Measurements from ENCODE around the gene CUL2.
"Not testable (repeated sequence)": the region's sequence is repeated elsewhere in the genome, so short reads cannot be mapped to it uniquely, and the experiment has no call there.

Gene CUL2

DNA sequence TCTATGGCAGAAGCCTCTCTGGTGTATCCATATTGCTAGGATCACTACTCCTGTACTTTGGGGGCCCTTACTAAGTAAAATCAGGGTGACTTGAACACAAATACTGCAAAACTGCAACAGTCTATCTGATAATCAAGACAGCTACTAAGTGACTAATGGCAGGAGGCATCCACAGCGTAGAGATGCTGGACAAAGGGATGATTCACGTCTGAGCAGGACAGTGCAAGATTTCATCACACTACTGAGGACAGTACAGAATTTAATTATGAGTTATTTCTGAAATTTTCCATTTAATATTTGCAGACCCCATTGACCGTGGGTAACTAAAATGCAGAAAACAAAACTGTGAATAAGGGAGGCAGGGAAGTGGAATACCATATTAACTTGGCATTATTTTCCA, 10.4 kb downstream of the CUL2 start:
- DNase-seq (ENCODE audit: low read depth in 3 of 3), result no peak

DNA sequence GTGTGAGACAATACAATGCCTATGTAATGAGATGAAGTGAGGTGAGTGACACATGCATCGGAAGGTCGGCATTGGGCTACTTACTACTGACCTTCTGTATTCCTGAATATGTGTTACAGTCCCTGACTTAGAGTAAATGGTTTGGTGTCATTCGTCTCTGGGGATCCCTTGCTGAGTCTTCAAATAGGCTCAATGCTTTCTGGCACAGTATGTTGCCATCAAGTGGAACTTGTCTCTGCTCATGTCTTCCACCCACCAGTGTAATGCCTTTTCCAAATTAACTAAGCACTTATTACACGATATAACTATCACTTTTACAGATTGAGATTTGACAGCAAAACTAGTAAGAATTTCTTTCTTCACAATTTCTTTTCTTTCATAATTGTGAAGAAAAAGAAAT, 10.9 kb downstream of the CUL2 start:
- DNase-seq (ENCODE audit: low read depth in 3 of 3), result no peak

DNA sequence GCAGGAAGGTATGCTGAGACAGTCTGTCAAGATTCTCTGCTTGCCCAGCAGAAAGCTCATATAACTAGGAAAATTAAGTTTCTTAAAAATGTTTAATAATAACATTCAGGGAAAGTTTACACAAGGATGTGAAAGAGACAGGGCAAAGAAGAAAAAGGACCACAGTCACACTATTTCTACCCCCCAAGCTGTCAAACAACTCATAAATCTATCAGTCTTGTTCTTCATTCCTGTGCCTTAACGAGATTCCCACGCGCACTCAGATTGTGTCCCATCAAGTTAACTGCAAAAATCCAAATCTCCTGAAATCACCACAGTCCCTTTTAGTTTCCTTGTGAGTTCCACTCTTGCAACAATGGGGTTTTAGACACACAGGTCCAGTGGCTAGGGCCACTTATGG, 14.9 kb downstream of the CUL2 start:
- no peak for DNase-seq (ENCODE audit: low read depth in 3 of 3)

DNA sequence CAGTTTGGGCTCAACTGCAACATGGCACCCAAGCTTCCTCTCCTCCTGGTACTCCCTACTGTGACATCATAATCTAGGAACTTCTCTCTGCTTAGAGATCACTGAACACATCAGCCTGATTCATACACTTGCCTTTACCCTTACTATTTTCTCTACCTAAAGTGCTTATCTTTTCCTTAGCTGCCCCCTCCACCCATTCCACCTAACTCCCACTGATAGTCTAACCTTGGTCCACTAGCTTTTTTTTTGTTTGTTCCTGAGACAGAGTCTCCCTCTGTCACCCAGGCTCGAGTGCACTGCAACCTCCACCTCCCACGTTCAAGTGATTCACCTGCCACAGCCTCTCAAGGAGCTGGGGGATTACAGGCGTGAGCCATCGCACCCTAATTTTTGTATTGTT, 15.9 kb downstream of the CUL2 start:
- no peak for DNase-seq (ENCODE audit: low read depth in 3 of 3)

DNA sequence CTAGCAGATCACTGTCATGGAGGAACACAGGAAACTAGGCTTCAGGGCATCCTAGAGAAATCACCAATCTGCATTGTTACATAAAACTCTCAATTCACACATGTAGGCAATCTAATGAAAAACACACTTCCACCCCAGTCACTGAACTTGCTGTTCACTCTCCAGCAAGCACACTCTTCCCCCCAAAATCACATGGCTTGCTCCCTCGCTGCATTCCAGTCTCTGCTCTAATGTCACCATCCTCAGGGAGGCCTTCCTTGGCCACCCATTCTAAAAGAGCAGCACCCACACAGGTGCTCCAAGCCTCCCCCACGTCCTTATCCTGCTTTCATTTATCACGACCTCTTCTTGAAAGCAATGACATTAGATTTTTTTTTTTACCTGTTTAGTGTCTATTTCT, 19.6 kb downstream of the CUL2 start:
- no peak for DNase-seq (ENCODE audit: low read depth in 3 of 3)

DNA sequence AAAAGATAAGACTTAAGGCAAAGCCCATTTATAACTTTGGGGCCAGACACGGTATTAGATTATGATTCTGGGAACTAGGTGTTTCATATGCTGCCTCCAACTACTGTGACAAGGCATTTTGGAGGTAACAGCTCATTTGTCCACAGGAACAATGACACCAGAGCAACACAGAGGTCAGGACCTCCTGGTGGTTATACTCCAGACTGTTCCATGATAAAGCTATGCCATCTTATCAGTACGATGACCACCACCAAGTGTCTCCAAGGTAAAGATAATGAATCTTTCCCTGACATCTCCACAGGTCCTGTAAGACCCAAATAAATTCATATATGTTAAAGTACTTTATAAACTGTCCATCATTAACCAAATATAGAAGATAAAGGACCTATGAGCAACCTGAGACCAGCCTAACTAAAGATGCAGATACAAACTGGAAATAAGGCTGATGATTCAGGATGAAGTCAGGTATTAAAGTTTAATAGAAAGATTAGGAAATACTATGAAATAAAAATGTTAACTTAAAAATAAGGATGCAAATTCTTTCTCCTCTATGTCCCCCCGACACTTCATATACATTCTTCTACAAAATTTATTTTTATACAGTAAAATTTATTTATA, 26.2 kb downstream of the CUL2 start:
- no peak for DNase-seq (ENCODE audit: low read depth in 3 of 3)

DNA sequence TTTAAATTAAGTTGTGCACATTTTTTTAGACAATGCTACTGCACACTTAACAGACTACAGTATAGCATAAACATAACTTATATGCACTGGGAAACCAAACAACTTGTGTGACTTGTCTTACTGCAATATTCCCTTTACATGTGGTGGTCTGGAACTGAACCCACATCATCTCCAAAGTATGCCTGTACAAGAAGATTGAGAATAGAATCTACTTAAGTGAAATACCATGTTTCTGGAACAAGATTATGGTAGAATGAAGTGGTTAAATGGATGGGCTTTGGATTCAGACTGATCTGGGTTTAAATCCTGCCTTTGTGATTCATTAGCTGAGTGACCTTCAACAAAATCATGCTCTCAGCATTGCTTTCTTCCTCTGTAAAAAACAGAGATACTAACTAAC, 30.7 kb downstream of the CUL2 start:
- DNase-seq (ENCODE audit: low read depth in 3 of 3), result no peak

DNA sequence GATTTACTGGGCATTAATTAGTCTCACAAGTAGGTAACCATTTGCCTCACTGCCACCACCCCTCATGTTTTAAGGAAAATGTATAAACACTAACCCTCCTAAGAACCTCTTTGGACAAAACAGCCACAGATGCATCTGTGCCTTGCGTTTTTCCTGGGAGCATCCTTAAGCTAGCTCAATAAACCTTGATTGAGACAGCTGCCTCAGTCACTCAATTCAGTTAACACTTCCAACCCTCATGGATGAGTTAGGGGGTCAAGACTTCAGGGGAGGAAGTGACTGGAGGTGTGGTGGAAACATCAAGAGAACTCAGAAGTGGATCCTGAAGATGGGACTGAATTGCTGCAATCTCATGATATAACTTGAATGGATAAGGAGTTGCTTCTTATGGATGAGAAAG, 31.5 kb downstream of the CUL2 start:
- DNase-seq (ENCODE audit: low read depth in 3 of 3), result no peak

DNA sequence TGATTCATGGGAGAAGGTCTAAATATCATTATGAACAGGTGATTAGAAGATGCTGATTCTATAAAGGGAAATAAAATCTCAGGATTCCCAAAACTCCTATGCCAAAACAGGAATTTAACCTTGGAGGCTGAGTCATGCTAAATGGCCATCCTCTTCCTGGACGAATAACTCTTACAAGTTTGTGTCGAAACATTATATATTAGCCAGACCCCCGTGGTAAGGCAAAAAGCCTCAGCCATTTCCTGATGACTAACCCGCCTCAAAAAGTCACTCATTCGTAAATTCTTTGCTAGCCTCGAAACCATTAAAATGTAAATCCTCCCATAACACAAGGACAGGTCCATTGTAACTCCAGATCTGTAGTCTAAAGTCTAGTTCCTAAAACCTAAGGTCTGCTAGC, 32.0 kb downstream of the CUL2 start:
- no peak for DNase-seq (ENCODE audit: low read depth in 3 of 3)

DNA sequence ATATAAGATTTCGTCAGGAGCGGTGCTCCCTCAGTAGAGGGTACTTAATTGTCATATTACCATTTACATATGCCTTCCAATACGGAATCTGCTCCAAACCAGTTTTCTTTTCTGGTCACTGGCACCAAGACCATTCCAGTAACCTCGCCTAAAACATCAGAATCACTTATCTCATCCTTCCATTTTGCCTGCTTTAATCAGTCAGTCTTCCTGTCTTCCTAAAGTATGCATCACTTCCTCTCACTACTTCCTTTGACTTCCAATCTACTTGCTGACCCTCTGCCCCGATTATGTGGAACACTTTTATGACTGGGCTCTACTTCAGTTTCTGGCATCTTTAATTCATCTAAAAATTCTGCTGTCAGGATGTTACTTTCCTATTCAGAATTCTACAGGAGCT, 33.5 kb downstream of the CUL2 start:
- DNase-seq (ENCODE audit: low read depth in 3 of 3), result no peak

DNA sequence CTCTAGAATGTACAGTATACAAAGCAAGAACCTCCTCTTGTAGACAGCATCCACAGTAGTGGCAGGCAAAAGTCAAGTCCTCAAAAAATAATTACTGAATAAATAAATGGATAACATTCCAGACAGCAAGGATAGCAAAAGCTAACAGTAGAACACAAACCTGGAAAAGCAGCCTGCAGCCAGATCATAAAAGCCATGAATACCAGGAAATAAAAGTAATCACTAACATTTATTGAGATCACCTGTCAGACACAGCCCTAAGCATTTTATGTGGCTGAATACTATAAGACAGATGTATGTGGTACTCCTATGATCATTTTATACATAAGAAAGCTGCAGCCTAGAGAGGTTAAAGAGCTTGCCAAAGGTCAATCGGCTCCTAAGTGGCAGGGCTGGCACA, 34.0 kb downstream of the CUL2 start:
- no peak for DNase-seq (ENCODE audit: low read depth in 3 of 3)

DNA sequence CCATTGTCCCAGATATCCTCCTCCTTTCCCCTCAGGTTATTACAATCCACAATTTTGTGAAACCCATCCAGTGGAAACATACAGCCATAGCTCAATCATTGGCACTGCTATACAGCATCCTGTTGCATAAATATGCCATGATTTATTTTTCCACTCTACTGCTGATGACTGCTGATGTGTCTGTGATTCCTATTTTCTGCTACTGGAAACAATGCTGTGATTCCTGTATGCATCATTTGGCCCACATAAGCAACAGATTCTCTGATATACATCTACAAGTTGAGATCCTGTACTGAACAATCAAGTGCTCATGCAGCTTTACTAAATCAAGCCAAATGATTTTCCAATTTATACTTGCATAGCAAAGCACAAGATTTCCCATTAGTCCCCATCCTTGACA, 39.6 kb downstream of the CUL2 start:
- no peak for DNase-seq (ENCODE audit: low read depth in 3 of 3)

DNA sequence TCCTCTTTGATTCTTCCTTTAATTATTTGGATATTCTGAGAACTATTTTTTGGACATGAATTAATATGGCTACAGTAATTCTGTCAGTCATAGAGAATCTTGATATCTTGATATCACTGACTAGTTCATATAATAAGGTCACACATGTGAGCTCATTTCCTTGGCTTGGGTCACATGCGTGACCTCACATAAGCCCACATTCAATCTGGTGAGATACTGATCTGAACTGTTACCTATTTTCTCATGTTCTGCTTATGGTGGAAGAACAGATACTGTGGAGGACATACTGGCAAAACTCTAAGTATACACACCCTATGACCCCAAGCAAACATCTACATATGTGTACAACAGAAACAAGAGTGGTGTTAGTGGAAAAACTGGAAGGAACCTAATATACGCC, 44.1 kb downstream of the CUL2 start:
- no peak for DNase-seq (ENCODE audit: low read depth in 3 of 3)

DNA sequence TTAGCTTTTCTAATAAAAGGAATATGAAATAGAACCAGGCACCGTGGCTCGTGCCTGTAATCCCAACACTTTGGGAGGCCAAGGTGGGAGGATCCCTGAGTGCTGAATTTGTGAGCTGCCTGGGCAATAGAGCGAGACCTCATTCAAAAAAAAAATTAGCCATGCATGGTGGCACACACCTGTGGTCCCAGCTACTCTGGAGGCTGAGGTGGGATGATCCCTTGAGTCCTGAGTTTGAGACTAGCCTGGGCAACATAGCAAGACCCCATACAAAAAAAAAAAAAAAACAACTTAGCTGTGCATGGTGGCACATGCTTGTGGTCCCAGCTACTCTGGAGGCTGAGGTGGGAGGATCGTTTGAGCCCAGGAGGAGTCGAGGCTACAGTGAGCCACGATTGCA, 44.9 kb downstream of the CUL2 start:
- DNase-seq (ENCODE audit: low read depth in 3 of 3), result not testable (repeated sequence)

DNA sequence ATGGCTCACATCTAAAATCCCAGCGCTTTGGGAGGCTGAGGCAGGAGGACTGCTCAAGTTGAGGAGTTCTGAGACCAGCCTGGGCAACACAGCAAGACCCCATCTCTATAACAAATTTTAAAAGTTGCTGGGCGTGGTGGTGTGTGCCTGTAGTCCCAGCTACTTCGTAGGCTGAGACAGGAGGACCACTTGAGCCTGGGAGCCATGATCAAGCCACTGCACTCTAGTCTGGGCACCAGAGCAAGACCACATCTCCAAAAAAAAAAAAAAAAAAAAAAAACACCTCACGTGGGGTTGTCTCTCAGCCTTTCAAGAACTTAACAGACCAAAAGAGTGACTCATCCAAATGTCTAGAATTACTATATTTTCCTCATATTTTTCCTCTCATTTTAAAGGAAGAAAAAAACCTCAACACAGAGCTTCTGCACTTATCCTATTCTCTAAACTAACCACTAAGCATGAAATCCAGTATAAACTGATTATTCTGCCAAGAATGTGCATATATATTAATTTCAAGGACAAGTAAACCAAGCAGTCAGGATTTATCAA, 46.3 kb downstream of the CUL2 start:
- no peak for DNase-seq (ENCODE audit: low read depth in 3 of 3)

DNA sequence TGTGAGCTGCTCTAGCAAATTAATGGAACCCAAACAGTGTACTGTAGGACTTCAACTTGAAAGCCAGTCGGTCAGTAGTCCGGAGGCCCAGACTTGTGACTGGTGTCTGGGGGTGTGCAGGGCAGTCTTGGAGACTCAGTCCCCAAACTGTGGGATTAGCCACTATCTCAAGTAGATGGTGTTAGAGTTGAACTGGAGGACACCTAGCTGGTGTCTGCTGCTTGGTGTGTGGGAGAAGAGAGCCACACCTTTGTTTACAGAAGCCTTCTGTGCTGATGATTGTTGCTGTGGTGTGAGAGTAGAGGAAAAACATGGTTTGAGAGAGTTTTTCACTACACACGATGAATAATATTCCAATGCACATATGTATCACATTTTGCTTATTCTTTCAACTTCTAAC, 47.4 kb downstream of the CUL2 start:
- no peak for DNase-seq (ENCODE audit: low read depth in 3 of 3)

DNA sequence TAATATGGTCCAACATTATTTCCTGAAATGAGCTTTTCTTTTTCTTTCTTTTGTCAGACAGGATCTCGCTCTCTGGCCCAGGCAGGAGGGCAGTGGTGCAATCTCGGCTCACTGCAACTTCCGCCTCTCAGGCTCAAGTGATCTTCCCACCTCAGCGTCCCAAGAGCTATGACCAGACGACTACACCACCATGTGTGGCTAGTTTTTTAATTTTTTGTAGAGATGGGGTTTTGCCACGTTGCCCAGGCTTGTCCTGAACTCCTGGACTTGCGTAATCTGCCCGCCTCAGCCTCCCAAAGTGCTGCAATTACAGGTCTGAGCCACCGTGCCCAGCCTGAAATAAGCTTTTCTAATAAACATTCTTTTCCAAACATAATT, 48.6 kb downstream of the CUL2 start:
- no peak for DNase-seq (ENCODE audit: low read depth in 3 of 3)

DNA sequence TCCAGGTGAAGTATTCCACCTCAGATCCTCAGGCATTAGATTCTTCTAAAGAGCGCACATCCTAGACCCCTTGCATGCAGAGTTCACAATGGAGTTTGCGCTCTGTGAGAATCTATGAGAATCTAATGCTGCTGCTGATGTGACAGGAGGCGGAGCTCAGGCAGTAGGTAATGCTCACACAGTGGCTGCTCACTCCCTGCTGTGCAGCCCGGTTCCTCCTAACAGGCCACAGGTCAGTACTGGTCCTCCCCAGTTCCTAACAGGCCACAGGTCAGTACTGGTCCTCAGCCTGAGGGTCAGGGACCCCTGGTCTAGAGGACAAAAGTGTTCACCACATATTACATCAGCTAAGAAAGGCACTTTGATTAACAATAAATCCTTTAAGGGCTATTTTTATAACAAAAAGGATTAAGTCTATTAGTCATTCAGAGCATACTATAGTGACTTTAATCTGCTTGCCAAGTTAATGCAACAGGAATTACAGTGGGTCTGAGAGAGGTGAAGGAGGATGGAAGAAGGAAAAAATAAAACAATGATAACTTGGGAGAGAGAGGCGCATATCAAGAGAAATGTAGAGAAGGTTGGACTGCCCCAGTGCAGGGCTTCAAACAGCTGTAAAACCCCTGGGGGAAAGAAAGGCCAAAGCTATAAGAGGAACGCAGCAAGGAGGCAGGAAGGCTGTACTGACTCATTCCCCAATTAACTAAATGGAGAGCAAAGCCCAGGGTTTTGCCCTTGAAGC, 49.2 kb downstream of the CUL2 start:
- no peak for DNase-seq (ENCODE audit: low read depth in 3 of 3)

DNA sequence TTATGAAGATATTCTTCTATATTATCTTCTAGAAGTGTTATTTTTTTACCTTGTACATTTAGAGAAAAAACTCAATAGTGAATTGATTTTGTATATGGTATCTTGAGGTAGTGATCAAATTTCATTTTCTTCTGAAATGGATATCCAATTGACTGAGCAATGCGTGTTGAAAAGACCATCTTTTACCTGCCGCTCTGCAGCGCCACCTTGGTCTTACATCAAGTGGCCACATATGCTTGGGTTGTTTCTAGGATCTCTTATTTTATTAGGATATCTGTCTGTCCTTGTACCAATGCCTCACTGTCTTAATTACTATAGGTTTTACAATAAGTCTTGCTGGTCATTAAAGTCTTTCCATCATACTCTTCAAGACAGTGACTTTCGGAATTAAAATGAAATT, 53.0 kb downstream of the CUL2 start:
- no peak for DNase-seq (ENCODE audit: low read depth in 3 of 3)

DNA sequence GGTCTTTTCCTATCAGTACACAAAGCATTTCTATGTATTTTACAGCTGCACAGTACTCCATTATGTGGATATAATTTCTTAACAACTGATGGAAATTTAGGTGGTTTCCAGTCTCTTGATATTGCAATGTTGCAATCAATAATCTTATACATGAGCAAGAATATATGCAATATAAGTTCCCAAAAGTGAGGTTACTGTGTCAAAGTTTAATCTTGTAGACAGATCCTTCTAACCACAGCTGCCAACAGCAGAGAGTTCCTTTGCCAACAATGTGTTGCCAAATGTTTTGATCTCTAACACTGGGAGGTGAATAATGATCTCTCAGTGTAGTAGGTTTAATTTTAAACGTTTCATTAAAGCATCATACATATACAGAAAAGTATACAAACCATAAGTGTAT, 54.5 kb downstream of the CUL2 start:
- DNase-seq (ENCODE audit: low read depth in 3 of 3), result no peak

DNA sequence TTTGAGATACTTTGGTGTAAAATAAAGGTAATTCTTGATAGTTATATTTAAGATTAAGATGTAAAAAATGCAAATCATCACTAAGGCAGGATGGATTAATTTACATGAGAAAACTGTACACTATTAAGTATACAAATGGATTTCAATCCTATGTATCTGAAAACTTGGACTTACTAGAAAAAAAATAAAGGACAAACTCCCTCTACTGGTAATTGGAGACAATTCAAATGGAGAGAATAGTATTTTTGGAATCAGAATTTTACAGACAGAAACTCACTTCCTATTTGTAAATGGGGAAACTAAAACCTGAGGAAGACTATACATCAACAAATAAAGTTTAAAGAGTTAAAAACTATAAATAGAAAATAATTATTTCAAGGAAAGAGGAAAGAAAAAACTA, 62.6 kb downstream of the CUL2 start:
- no peak for DNase-seq (ENCODE audit: low read depth in 3 of 3)

DNA sequence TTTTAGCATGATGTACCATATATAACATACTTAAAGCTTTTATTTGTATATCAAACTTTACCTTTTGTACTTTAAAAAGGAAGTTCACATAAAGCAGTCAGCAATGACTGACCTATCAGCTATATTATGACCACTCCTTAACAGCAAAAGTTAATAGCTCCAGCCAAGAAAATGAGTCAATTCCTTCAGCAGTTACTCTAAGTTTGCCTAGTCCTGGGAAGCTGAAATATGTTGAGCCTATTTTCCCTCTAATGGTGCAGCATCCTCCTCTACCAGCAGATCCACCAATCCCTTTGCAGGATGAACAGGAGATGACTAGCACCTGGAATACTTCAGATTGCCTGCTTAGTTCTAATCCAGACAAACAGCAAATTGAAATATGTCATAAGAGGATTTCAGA, 64.2 kb downstream of the CUL2 start:
- DNase-seq (ENCODE audit: low read depth in 3 of 3), result no peak

DNA sequence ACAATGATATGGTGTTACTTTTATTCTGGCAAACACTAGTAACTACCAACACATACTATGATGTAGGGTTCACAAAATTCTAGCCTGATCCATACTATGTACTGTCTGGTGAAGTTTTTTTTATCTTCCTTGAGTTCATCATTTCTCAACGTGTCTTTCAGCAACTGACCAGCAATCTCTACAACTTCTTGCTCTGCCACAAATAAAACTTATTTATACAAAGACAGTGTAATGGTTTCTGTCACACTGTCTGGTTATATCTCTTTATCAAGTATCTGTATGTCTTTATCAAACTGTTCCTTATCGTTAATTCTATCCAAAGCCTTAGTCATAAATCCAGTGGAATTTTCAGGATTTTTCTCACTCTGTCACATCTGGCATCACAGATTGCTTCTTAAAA, 69.7 kb downstream of the CUL2 start:
- DNase-seq (ENCODE audit: low read depth in 3 of 3), result no peak

All from stimulated activated CD4-positive, alpha-beta T cell treated with anti-CD3 and anti-CD28 coated beads, TNF-alpha, amount 100 ng/mL, for 48 hours (primary cell).